ENCODE measurements around the gene THBS2.

THBS2 gene

DNA sequence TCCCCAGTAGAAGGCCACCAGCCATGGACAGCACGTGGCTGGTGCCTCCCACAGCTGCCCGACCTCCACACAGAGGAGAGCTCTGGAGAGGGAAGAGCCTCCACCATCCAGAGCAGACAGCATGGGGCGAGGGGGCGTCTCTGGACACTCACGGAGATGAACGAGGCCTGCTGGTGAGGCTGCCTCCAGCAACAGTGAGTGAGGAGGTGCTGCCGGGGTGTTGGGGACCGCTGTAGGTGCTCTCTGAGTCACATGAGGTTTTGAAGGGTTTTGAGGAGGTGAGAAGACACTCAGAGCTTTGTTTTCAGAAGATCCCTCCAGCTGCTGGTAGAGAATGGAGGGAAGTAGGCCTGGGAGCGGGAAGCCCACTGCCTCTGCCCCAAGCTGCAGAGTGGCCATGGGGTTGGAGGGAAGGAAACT lies 65.6 kb downstream of the THBS2 start:
- no peaks in the 10 kb centered on the region for H3K4me1 ChIP-seq (ENCODE audit: control insufficient read depth, low read depth, low read length)
- H3K79me1 ChIP-seq (ENCODE audit: low read length) = no peaks in the 10 kb centered on the region
- no peak for DNase-seq
- no peak overlapping the region for H3K4me3 ChIP-seq (ENCODE audit: low read length)
- H3K4me2 ChIP-seq (ENCODE audit: low read length) = no peak overlapping the region
- WGBS (ENCODE audit: extremely low coverage, insufficient coverage, low lambda C conversion rate) = no CpG with 5 or more reads among the region's 9 CpGs
- no peak overlapping the region for H3K23ac ChIP-seq (ENCODE audit: low read length)
- no peak overlapping the region for H3K4ac ChIP-seq (ENCODE audit: low read depth, low read length)
- no peak overlapping the region for H3K18ac ChIP-seq (ENCODE audit: low read length)
- H3K79me2 ChIP-seq (ENCODE audit: control insufficient read depth, insufficient read depth, low read length) = no peaks in the 10 kb centered on the region
- no peak overlapping the region for H3K9ac ChIP-seq (ENCODE audit: low read length)
- H3K36me3 ChIP-seq (ENCODE audit: control insufficient read depth, insufficient read depth, low read length) = no peaks in the 10 kb centered on the region
- no peak overlapping the region for H2AK5ac ChIP-seq (ENCODE audit: low read length)
- no peak overlapping the region for H2BK5ac ChIP-seq (ENCODE audit: low read length)
- no peak overlapping the region for H2BK120ac ChIP-seq (ENCODE audit: low read depth, low read length)
- no peak overlapping the region for H4K5ac ChIP-seq (ENCODE audit: low read length)
- no peaks in the 10 kb centered on the region for H3K27me3 ChIP-seq (ENCODE audit: insufficient read depth, low read length, poor library complexity)
- no peak overlapping the region for H3K56ac ChIP-seq (ENCODE audit: low read length)
- no peak overlapping the region for H4K8ac ChIP-seq (ENCODE audit: low read depth, low read length)
- no peak overlapping the region for H2BK15ac ChIP-seq (replicated peaks; ENCODE audit: low read depth)
- no peak overlapping the region for H3K27ac ChIP-seq (ENCODE audit: low read depth, low read length)

DNA sequence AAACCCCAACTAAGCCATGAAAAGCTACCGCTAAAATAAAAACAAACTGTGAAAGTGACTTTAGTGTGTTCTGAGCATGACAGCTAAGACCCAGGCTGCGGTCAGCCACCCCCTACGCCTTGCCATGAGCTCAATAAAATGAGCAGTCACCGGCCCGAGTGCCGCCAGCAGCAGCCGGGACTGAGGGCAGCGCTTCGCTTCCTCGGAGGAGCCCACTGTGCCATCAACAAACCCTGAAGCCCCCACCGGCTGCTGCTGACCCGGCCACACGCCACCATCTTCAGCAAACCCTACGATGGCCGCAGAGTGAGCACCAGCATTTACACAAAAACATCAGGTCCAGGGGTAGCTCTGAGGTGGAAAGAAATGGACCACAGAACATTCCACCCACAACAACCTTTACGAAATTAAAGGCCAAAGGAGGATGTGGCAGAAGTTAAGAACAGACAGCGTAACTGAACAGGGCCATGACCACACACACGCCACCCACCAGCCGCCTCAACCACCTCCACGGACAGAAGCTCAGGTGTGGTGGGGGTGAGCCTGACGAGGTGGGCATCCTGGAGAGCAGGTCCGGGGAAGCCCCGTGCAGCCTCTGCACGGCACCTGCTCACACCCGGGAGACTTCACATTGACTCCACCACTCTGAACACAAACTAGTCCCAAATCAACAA lies 67.0 kb downstream of the THBS2 start:
- H3K9ac ChIP-seq (ENCODE audit: low read length) = no peak overlapping the region
- H4K8ac ChIP-seq (ENCODE audit: low read depth, low read length) = no peak overlapping the region
- H3K4me3 ChIP-seq (ENCODE audit: low read length) = no peak overlapping the region
- H3K27ac ChIP-seq (ENCODE audit: low read depth, low read length) = no peak overlapping the region
- WGBS (ENCODE audit: extremely low coverage, insufficient coverage, low lambda C conversion rate) = no CpG with 5 or more reads among the region's 25 CpGs
- no peak overlapping the region for H3K23ac ChIP-seq (ENCODE audit: low read length)
- H3K4ac ChIP-seq (ENCODE audit: low read depth, low read length) = no peak overlapping the region
- H2BK5ac ChIP-seq (ENCODE audit: low read length) = no peak overlapping the region
- no peak overlapping the region for H3K4me2 ChIP-seq (ENCODE audit: low read length)
- no peaks in the 10 kb centered on the region for H3K79me2 ChIP-seq (ENCODE audit: control insufficient read depth, insufficient read depth, low read length)
- no peaks in the 10 kb centered on the region for H3K27me3 ChIP-seq (ENCODE audit: insufficient read depth, low read length, poor library complexity)
- H3K79me1 ChIP-seq (ENCODE audit: low read length) = no peaks in the 10 kb centered on the region
- no peak overlapping the region for H2BK120ac ChIP-seq (ENCODE audit: low read depth, low read length)
- H3K18ac ChIP-seq (ENCODE audit: low read length) = no peak overlapping the region
- no peak overlapping the region for H2BK15ac ChIP-seq (replicated peaks; ENCODE audit: low read depth)
- no peaks in the 10 kb centered on the region for H3K4me1 ChIP-seq (ENCODE audit: control insufficient read depth, low read depth, low read length)
- no peak overlapping the region for H2AK5ac ChIP-seq (ENCODE audit: low read length)
- H3K36me3 ChIP-seq (ENCODE audit: control insufficient read depth, insufficient read depth, low read length) = no peaks in the 10 kb centered on the region
- no peak overlapping the region for H3K56ac ChIP-seq (ENCODE audit: low read length)
- no peak overlapping the region for H4K5ac ChIP-seq (ENCODE audit: low read length)
- DNase-seq = no peak

DNA sequence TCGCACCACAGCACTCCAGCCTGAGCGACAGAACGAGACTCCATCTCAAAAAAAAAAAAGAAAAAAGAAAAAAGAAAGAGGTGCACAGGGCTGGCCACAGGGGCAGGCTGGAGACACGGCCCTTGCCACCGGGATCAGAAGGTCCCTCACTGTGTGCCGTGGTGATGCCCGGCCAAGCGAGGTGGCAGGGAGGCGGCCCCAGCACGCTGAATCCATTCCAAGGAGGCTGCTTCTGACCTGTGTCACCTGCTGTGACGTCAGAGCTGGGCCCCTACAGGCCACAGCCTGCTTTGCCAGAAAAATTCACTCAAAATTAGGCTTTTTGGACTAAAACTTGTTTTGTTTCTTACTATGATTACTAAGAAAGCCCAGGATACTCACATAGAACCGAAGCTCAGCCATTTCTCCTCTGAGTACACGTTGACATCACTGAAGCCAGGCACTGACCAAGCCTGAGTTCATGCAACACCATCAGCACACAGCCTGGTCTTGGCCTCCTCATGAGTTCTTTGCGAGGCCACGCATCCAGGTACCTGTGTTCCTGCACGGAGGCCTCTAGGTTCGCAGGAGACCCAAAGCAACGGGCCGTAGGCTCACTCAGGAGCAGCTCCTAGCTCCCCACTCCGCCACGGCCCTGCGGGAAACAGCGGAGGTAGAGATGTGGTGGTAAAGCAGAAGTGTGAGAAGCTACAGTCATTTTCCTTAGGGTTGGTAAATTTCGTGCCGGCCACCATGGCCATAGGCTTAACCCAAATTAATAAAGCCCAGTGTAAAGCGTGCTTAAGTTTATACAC lies 67.8 kb downstream of the THBS2 start:
- Histone ChIP-seq H3K18ac (ENCODE audit: low read length) (no peak overlapping the region), H3K56ac (ENCODE audit: low read length) (no peak overlapping the region), H3K4ac (ENCODE audit: low read depth, low read length) (no peak overlapping the region), H3K27me3 (ENCODE audit: insufficient read depth, low read length, poor library complexity) (no peaks in the 10 kb centered on the region), H4K5ac (ENCODE audit: low read length) (no peak overlapping the region), H3K79me1 (ENCODE audit: low read length) (no peaks in the 10 kb centered on the region), H2BK5ac (ENCODE audit: low read length) (no peak overlapping the region), H2BK15ac (replicated peaks; ENCODE audit: low read depth) (no peak overlapping the region), H3K4me1 (ENCODE audit: control insufficient read depth, low read depth, low read length) (no peaks in the 10 kb centered on the region), H3K9ac (ENCODE audit: low read length) (no peak overlapping the region), H2AK5ac (ENCODE audit: low read length) (no peak overlapping the region), H3K36me3 (ENCODE audit: control insufficient read depth, insufficient read depth, low read length) (no peaks in the 10 kb centered on the region), H3K79me2 (ENCODE audit: control insufficient read depth, insufficient read depth, low read length) (no peaks in the 10 kb centered on the region), H2BK120ac (ENCODE audit: low read depth, low read length) (no peak overlapping the region), H4K8ac (ENCODE audit: low read depth, low read length) (no peak overlapping the region), H3K23ac (ENCODE audit: low read length) (no peak overlapping the region), H3K4me2 (ENCODE audit: low read length) (no peak overlapping the region), H3K4me3 (ENCODE audit: low read length) (no peak overlapping the region), H3K27ac (ENCODE audit: low read depth, low read length) (no peak overlapping the region)
- WGBS (ENCODE audit: extremely low coverage, insufficient coverage, low lambda C conversion rate) = no CpG with 5 or more reads among the region's 26 CpGs
- no peak for DNase-seq

DNA sequence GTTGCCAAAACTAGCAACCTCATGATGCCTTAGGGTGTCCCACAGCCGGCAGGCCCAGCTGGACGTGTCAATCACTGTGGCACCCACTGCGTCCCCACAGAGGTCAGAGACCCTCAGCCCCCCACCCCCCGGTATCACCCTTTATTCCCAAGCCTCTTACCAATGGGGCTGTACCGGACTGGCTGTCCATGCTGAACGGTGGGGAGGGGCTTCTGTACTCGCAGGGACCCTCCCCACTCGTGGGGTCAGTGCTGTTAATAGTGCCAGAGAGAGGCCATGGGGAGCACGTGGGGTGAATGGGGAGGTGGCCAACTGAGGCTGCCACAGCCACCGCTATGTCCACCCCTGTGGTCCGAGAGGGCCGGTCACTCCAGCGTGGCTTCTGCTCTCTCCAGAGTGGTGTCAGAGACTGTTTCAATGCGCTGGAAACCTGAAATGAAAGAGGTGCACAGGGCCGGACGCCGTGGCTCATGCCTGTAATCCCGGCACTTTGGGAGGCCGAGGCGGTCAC lies 68.6 kb downstream of the THBS2 start:
- Histone ChIP-seq H3K4ac (ENCODE audit: low read depth, low read length) (no peak overlapping the region), H3K4me3 (ENCODE audit: low read length) (no peak overlapping the region), H3K23ac (ENCODE audit: low read length) (no peak overlapping the region), H3K4me1 (ENCODE audit: control insufficient read depth, low read depth, low read length) (no peaks in the 10 kb centered on the region), H2BK15ac (replicated peaks; ENCODE audit: low read depth) (no peak overlapping the region), H2BK5ac (ENCODE audit: low read length) (no peak overlapping the region), H3K27ac (ENCODE audit: low read depth, low read length) (no peak overlapping the region), H3K18ac (ENCODE audit: low read length) (no peak overlapping the region), H3K9ac (ENCODE audit: low read length) (no peak overlapping the region), H3K79me2 (ENCODE audit: control insufficient read depth, insufficient read depth, low read length) (no peaks in the 10 kb centered on the region), H3K27me3 (ENCODE audit: insufficient read depth, low read length, poor library complexity) (no peaks in the 10 kb centered on the region), H2BK120ac (ENCODE audit: low read depth, low read length) (no peak overlapping the region), H3K56ac (ENCODE audit: low read length) (no peak overlapping the region), H3K4me2 (ENCODE audit: low read length) (no peak overlapping the region), H4K8ac (ENCODE audit: low read depth, low read length) (no peak overlapping the region), H3K36me3 (ENCODE audit: control insufficient read depth, insufficient read depth, low read length) (no peaks in the 10 kb centered on the region), H4K5ac (ENCODE audit: low read length) (no peak overlapping the region), H3K79me1 (ENCODE audit: low read length) (no peaks in the 10 kb centered on the region), H2AK5ac (ENCODE audit: low read length) (no peak overlapping the region)
- no peak for DNase-seq
- WGBS (ENCODE audit: extremely low coverage, insufficient coverage, low lambda C conversion rate) = no CpG with 5 or more reads among the region's 20 CpGs

DNA sequence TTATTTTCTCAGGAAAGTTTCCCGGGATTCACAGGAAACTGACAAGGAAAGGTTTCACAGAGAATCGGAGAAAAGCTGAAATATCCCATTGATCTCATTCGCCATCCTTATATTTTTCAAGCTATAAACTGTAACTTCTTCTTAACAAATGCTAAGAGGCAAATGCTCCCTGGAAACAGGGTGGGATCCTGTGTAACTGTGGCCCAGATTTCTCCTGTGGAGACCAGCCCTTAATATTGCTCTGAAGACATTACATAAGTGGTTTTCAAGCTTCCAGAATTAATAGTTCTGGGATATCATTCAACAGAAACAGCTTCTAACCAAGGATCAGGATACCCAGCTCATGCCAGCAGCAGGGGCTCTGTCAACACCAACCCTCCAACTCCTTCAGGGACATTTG lies 69.2 kb downstream of the THBS2 start:
- Histone ChIP-seq H3K4me1 (ENCODE audit: control insufficient read depth, low read depth, low read length) (no peaks in the 10 kb centered on the region), H3K4me3 (ENCODE audit: low read length) (no peak overlapping the region), H3K4me2 (ENCODE audit: low read length) (no peak overlapping the region), H3K18ac (ENCODE audit: low read length) (no peak overlapping the region), H2BK15ac (replicated peaks; ENCODE audit: low read depth) (no peak overlapping the region), H3K56ac (ENCODE audit: low read length) (no peak overlapping the region), H2AK5ac (ENCODE audit: low read length) (no peak overlapping the region), H3K27me3 (ENCODE audit: insufficient read depth, low read length, poor library complexity) (no peaks in the 10 kb centered on the region), H2BK5ac (ENCODE audit: low read length) (no peak overlapping the region), H3K36me3 (ENCODE audit: control insufficient read depth, insufficient read depth, low read length) (no peaks in the 10 kb centered on the region), H3K79me2 (ENCODE audit: control insufficient read depth, insufficient read depth, low read length) (no peaks in the 10 kb centered on the region), H3K23ac (ENCODE audit: low read length) (no peak overlapping the region), H3K27ac (ENCODE audit: low read depth, low read length) (no peak overlapping the region), H3K9ac (ENCODE audit: low read length) (no peak overlapping the region), H3K4ac (ENCODE audit: low read depth, low read length) (no peak overlapping the region), H4K8ac (ENCODE audit: low read depth, low read length) (no peak overlapping the region), H3K79me1 (ENCODE audit: low read length) (no peaks in the 10 kb centered on the region), H4K5ac (ENCODE audit: low read length) (no peak overlapping the region), H2BK120ac (ENCODE audit: low read depth, low read length) (no peak overlapping the region)
- no CpG with 5 or more reads among the region's 3 CpGs for WGBS (ENCODE audit: extremely low coverage, insufficient coverage, low lambda C conversion rate)
- no peak for DNase-seq

Measured in mesendoderm (in vitro differentiated cells).